HFF-Myc (cell line): Measurements from ENCODE around the gene ANK3.

Source experiments
- DNase-seq: peaks from one replicate; pipeline ENCODE4 v3.0.0-alpha.2; 2011; ENCODE audit warnings: low read depth; ENCODE audit errors: extremely low read depth
- H3K4me3 ChIP-seq: replicated peaks from 2 replicates; pipeline ENCODE4 v1.5.1; 2011; ENCODE audit warnings: low read depth, mild to moderate bottlenecking, control low read depth, low read length
- TF ChIP-seq, protein P1 (sequence below): IDR thresholded peaks from 2 replicates; pipeline ENCODE4 v1.5.1; 2012; ENCODE audit warnings: mild to moderate bottlenecking, low read depth, low read length, control low read depth; ENCODE audit errors: missing control alignments

ANK3 gene

GRCh38 chr10:60414877-60415585 is 25.4 kb upstream of the ANK3 start:
- TF ChIP-seq, protein P1, sequence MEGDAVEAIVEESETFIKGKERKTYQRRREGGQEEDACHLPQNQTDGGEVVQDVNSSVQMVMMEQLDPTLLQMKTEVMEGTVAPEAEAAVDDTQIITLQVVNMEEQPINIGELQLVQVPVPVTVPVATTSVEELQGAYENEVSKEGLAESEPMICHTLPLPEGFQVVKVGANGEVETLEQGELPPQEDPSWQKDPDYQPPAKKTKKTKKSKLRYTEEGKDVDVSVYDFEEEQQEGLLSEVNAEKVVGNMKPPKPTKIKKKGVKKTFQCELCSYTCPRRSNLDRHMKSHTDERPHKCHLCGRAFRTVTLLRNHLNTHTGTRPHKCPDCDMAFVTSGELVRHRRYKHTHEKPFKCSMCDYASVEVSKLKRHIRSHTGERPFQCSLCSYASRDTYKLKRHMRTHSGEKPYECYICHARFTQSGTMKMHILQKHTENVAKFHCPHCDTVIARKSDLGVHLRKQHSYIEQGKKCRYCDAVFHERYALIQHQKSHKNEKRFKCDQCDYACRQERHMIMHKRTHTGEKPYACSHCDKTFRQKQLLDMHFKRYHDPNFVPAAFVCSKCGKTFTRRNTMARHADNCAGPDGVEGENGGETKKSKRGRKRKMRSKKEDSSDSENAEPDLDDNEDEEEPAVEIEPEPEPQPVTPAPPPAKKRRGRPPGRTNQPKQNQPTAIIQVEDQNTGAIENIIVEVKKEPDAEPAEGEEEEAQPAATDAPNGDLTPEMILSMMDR = no peak
- peak; percentile 42 for DNase-seq
- H3K4me3 ChIP-seq = no peak overlapping the region

- TF ChIP-seq, protein P1 = no peak
- no peak overlapping the region for H3K4me3 ChIP-seq
- no peak for DNase-seq
These were observed 24.4 kb upstream of the ANK3 start for GRCh38 chr10:60414111-60414510.

GRCh38 chr10:60413306-60414012 is 23.8 kb upstream of the ANK3 start:
- no peak overlapping the region for H3K4me3 ChIP-seq
- no peak for DNase-seq
- TF ChIP-seq, protein P1 = no peak

GRCh38 chr10:60410970-60411369 is 21.3 kb upstream of the ANK3 start:
- no peak overlapping the region for H3K4me3 ChIP-seq
- TF ChIP-seq, protein P1 = no peak
- DNase-seq = no peak

- DNase-seq = no peak
- no peak overlapping the region for H3K4me3 ChIP-seq
- TF ChIP-seq, protein P1 = no peak
These were observed 19.5 kb upstream of the ANK3 start for GRCh38 chr10:60409202-60409601.

GRCh38 chr10:60406182-60406581 is 16.5 kb upstream of the ANK3 start:
- no peak overlapping the region for H3K4me3 ChIP-seq
- TF ChIP-seq, protein P1 = no peak
- no peak for DNase-seq
